Sigmoid colon (tissue), 7 donors: ENCODE measurements around the gene NTN1. TPM values are rescaled to one million over a fixed set of nuclear protein-coding genes. Genes with fewer than 3 reads are reported as not detected.

ENCODE experiments used
- DNase-seq: peaks from one replicate; pipeline ENCODE4 v3.0.0-alpha.2; 2019
- H3K27ac ChIP-seq, 4 donors: fragments of 200-600 bp; sonication (generic); one replicate each; pipeline ENCODE4 v1.5.1; 2016 to 2019; ENCODE audit warnings: mild to moderate bottlenecking in 1 of 4
- H3K27me3 ChIP-seq, 3 donors: fragments of 200-600 bp; sonication (generic); one replicate each; pipeline ENCODE4 v1.5.1; 2019; ENCODE audit warnings: mild to moderate bottlenecking in 1 of 3
- H3K36me3 ChIP-seq, 4 donors: fragments of 200-600 bp; sonication (generic); one replicate each; pipeline ENCODE4 v1.5.1; 2016 to 2019
- H3K4me1 ChIP-seq, 4 donors: fragments of 200-600 bp; sonication (generic); one replicate each; pipeline ENCODE4 v1.5.1; 2017 to 2019
- H3K4me3 ChIP-seq, 4 donors: fragments of 200-600 bp; sonication (generic); one replicate each; pipeline ENCODE4 v1.5.1; 2017 to 2019; ENCODE audit warnings: mild to moderate bottlenecking in 2 of 4, moderate library complexity in 1 of 4
- H3K9me3 ChIP-seq, 4 donors: fragments of 200-600 bp in 3 of 4; sonication (generic) in 3 of 4; one replicate each; pipeline versions ENCODE4 v1.5.1 to v1.6.1; 2013 to 2019
- CTCF ChIP-seq, 4 experiments: fragments of 450-650 bp in 3 of 4; fragments of 200-600 bp in 1 of 4; IDR thresholded peaks; one replicate each; pipeline ENCODE4 v1.5.1; 2016 to 2019; ENCODE audit warnings: antibody characterized with exemption in 4 of 4, mild to moderate bottlenecking in 3 of 4, moderate library complexity in 2 of 4
- EP300 ChIP-seq, 4 donors: sonication (generic); formaldehyde crosslinking; IDR thresholded peaks; one replicate each; pipeline ENCODE4 v1.6.1; 2017; ENCODE audit warnings: antibody characterized with exemption in 4 of 4
- POLR2A ChIP-seq, 2 donors: fragments of 450-650 bp; IDR thresholded peaks; one replicate each; pipeline ENCODE4 v1.6.1; 2016; ENCODE audit warnings: antibody characterized with exemption in 2 of 2, mild to moderate bottlenecking in 2 of 2, moderate library complexity in 2 of 2
- POLR2AphosphoS5 ChIP-seq, 4 donors: sonication (generic); formaldehyde crosslinking; IDR thresholded peaks; one replicate each; pipeline ENCODE4 v1.6.1; 2017; ENCODE audit warnings: antibody characterized with exemption in 4 of 4
- WGBS, 2 donors: extraction: QIAGEN DNeasy Blood & Tissue Kit; methylation state at CpG; one replicate each; pipeline ENCODE4 v1.1.7; 2013; 5-methylcytosine and 5-hydroxymethylcytosine counted together
- intact Hi-C: fragments of 100-400 bp; cut with DNase I; formaldehyde crosslinking; loops from one replicate; pipeline ENCODE4 v1.15.1; 2023
- polyA plus RNA-seq, 3 donors: library from polyadenylated mRNA; stranded (reverse); fragments of 200-250 nt; gene quantifications; one replicate each; pipeline ENCODE4 v1.2.3, GENCODE V29; 2013
- total RNA-seq, 4 donors: library from RNA; depleted of rRNA; stranded (reverse); fragments of >200 nt; gene quantifications; one replicate each; pipeline ENCODE4 v1.1.0, GENCODE V29; 2016
- donor health status: healthy with polysubstance abuse.
- donor health status: Bipolar disorder and iron deficiency.
- donor health status: healthy.

Gene NTN1
- total and polyA plus RNA-seq, 7 donors = 0.69 to 20.3 (median 10.5) TPM

- no peak overlapping the region for H3K4me3 ChIP-seq
- no peaks in the 10 kb centered on the region for H3K36me3 ChIP-seq
- H3K9me3 ChIP-seq = no peaks in the 10 kb centered on the region
- no peak for DNase-seq
- intact Hi-C loops = no loop called here
- 27 to 64% methylated on average over 12 of the region's 12 CpGs for WGBS, 2 donors
- peak overlapping the region; percentile 58 to 68 (median 63) for H3K27ac ChIP-seq
- H3K4me1 ChIP-seq = peaks cover 0 to 24% (median 18%) of the 10 kb centered on the region in 4 donors
- no peak for TF ChIP-seq CTCF (IDR thresholded peaks at IDR 0.05)
- no peak for TF ChIP-seq POLR2A (IDR thresholded peaks at IDR 0.05)
- no peak for TF ChIP-seq EP300 (IDR thresholded peaks at IDR 0.05)
- no peak for TF ChIP-seq POLR2AphosphoS5 (IDR thresholded peaks at IDR 0.05)
- no peaks in the 10 kb centered on the region for H3K27me3 ChIP-seq
Observed at GRCh38 chr17:9071811-9072498, 50.6 kb downstream of the NTN1 start.

DNA sequence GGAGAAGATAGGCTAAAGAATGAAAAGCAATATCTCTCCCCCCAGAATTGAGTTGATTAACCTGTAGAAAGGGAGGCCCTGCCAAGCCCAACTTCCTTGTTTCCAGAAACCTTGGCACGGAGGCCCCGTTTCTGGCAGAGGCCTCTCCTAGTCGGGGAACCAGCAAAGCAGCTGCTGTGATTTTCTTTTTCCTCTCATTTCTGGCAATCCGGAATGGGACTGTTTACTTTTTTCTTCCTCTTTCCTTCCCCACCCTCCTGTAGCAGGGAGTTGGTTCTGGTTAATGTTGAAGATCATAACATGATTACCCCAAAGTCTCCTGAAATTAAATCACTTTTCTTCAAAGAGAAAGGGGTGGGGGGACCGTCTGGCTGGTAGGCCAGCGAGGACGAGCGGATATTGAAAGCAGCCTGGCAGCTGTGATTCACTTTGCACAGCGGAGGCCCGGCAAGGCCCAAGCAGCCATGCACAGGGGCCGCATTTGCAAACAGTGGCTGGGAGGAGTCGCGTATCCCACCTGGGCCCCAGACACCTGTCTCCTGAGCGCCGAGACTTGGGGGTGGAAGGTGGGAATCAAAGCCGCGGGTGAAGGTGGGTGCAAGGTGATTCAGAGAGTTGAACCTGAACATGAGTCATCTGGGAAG is 51.5 kb downstream of the NTN1 start:
- WGBS, 2 donors = 15 to 52% methylated on average over 17 of the region's 17 CpGs
- intact Hi-C loops = no loop called here
- Histone ChIP-seq H3K9me3 (no peaks in the 10 kb centered on the region), H3K27me3 (no peaks in the 10 kb centered on the region), H3K27ac (peak overlapping the region; percentile 58 to 68 (median 63)), H3K4me3 (peak overlapping the region in 1 of 4 donors; percentile 7), H3K4me1 (peaks cover 0 to 24% (median 18%) of the 10 kb centered on the region in 4 donors), H3K36me3 (no peaks in the 10 kb centered on the region)
- TF ChIP-seq POLR2AphosphoS5 (IDR thresholded peaks at IDR 0.05) = peak in 2 of 4 donors; percentile 5 to 6
- TF ChIP-seq EP300 (IDR thresholded peaks at IDR 0.05) = no peak
- no peak for TF ChIP-seq POLR2A (IDR thresholded peaks at IDR 0.05)
- TF ChIP-seq CTCF (IDR thresholded peaks at IDR 0.05) = no peak
- DNase-seq = peak; percentile 80

DNA sequence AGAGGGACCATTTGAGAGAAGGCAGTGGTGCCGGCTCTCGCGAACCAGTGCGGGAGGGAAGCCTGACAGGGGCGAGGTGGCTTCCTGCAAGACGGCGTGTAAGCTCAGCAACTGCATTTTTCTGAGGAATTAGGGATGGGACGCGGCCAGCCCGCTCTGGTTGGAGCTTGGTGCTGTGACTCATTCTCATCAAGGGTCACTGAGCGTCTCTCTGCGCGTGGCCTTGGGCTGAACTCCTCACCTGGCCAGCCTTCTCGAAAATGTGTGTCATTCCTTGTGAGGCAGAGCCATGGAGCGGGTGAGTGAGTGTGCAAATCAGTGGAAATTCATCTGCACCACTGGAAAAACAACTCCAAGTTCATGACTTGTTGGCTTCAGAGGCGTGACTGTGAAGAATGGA is 52.8 kb downstream of the NTN1 start:
- peaks cover 0 to 24% (median 18%) of the 10 kb centered on the region in 4 donors for H3K4me1 ChIP-seq
- intact Hi-C loops = no loop called here
- TF ChIP-seq POLR2AphosphoS5 (IDR thresholded peaks at IDR 0.05) = no peak
- no peak for TF ChIP-seq EP300 (IDR thresholded peaks at IDR 0.05)
- no peak for TF ChIP-seq POLR2A (IDR thresholded peaks at IDR 0.05)
- TF ChIP-seq CTCF (IDR thresholded peaks at IDR 0.05) = no peak
- H3K9me3 ChIP-seq = no peaks in the 10 kb centered on the region
- no peak overlapping the region for H3K4me3 ChIP-seq
- DNase-seq = no peak
- no peaks in the 10 kb centered on the region for H3K36me3 ChIP-seq
- peak overlapping the region in 1 of 4 donors; percentile 20 for H3K27ac ChIP-seq
- no peaks in the 10 kb centered on the region for H3K27me3 ChIP-seq
- 89 to 94% methylated on average over 16 of the region's 16 CpGs for WGBS, 2 donors

DNA sequence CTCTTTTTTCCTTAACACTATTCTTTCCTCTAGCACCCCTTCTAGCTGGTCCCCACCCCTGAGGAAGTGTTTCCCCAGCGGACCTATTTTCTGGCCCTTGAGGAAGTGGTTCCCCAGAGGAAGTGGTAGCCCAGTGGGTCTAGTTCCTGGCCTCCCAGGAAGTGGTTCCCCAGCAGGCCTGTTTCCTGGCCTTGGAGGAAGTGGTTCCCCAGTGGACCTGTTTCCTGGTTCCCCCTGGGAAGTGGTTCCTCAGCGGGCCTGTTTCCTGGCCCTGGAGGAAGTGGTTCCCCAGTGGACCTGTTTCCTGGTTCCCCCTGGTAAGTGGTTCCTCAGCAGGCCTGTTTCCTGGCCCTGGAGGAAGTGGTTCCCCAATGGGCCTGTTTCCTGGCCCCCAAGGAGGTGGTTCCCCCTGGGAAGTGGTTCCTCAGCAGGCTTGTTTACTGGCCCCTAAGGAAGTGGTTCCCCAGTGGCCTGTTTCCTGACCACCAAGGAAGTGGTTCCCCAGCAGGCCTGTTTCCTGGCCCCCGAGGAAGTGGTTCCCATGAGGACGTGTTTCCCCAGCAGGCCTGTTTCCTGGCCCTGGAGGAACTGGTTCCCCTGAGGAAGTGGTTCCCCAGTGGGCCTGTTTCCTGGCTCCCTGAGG is 58.3 kb downstream of the NTN1 start:
- intact Hi-C loops = no loop called here
- H3K27me3 ChIP-seq = no peaks in the 10 kb centered on the region
- 47 to 87% methylated on average over 4 of the region's 4 CpGs for WGBS, 2 donors
- no peak for DNase-seq
- no peaks in the 10 kb centered on the region for H3K36me3 ChIP-seq
- no peak overlapping the region for H3K27ac ChIP-seq
- no peak overlapping the region for H3K4me3 ChIP-seq
- no peaks in the 10 kb centered on the region for H3K4me1 ChIP-seq
- TF ChIP-seq CTCF (IDR thresholded peaks at IDR 0.05) (no peak), POLR2AphosphoS5 (IDR thresholded peaks at IDR 0.05) (no peak), POLR2A (IDR thresholded peaks at IDR 0.05) (no peak)
- H3K9me3 ChIP-seq = no peaks in the 10 kb centered on the region
